Forelimb muscle (tissue), 1 donor: ENCODE data around the gene ZNF488. TPM values are rescaled to one million over a fixed set of nuclear protein-coding genes. Genes with fewer than 3 reads are reported as not detected.

Experiments
- DNase-seq: peaks from one replicate; pipeline ENCODE4 v3.0.0-alpha.2; 2013; ENCODE audit warnings: low read depth
- polyA plus RNA-seq: library from polyadenylated mRNA; unstranded; fragments of 120-200 nt; gene quantifications from one replicate; pipeline ENCODE4 v1.2.1, GENCODE V29; 2013; ENCODE audit not compliant: insufficient read length

Gene ZNF488
- polyA plus RNA-seq, 1 donor = 3.5 TPM

DNA sequence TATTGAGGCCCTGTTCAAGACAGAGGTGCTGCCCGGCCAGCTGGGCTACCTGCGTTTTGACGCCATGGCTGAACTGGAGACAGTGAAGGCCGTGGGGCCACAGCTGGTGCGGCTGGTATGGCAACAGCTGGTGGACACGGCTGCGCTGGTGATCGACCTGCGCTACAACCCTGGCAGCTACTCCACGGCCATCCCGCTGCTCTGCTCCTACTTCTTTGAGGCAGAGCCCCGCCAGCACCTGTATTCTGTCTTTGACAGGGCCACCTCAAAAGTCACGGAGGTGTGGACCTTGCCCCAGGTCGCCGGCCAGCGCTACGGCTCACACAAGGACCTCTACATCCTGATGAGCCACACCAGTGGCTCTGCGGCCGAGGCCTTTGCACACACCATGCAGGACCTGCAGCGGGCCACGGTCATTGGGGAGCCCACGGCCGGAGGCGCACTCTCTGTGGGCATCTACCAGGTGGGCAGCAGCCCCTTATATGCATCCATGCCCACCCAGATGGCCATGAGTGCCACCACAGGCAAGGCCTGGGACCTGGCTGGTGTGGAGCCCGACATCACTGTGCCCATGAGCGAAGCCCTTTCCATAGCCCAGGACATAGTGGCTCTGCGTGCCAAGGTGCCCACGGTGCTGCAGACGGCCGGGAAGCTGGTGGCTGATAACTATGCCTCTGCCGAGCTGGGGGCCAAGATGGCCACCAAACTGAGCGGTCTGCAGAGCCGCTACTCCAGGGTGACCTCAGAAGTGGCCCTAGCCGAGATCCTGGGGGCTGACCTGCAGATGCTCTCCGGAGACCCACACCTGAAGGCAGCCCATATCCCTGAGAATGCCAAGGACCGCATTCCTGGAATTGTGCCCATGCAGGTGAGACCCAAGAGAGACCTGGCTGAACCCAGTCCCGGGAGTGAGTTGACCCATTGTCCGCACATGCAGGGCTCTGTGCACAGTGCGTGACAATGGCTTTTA is 33.1 kb downstream of the ZNF488 start:
- no peak for DNase-seq

DNA sequence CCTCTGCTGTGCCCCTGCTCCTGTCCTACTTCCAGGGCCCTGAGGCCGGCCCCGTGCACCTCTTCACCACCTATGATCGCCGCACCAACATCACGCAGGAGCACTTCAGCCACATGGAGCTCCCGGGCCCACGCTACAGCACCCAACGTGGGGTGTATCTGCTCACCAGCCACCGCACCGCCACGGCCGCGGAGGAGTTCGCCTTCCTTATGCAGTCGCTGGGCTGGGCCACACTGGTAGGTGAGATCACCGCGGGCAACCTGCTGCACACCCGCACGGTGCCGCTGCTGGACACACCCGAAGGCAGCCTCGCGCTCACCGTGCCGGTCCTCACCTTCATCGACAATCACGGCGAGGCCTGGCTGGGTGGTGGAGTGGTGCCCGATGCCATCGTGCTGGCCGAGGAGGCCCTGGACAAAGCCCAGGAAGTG is 34.1 kb downstream of the ZNF488 start:
- DNase-seq = no peak

DNA sequence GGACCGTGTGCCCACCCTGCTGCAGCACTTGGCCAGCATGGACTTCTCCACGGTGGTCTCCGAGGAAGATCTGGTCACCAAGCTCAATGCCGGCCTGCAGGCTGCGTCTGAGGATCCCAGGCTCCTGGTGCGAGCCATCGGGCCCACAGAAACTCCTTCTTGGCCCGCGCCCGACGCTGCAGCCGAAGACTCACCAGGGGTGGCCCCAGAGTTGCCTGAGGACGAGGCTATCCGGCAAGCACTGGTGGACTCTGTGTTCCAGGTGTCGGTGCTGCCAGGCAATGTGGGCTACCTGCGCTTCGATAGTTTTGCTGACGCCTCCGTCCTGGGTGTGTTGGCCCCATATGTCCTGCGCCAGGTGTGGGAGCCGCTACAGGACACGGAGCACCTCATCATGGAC is 34.6 kb downstream of the ZNF488 start:
- no peak for DNase-seq

- DNase-seq = no peak
Observed at GRCh38 chr10:47348661-47349470, 35.2 kb downstream of the ZNF488 start.

DNA sequence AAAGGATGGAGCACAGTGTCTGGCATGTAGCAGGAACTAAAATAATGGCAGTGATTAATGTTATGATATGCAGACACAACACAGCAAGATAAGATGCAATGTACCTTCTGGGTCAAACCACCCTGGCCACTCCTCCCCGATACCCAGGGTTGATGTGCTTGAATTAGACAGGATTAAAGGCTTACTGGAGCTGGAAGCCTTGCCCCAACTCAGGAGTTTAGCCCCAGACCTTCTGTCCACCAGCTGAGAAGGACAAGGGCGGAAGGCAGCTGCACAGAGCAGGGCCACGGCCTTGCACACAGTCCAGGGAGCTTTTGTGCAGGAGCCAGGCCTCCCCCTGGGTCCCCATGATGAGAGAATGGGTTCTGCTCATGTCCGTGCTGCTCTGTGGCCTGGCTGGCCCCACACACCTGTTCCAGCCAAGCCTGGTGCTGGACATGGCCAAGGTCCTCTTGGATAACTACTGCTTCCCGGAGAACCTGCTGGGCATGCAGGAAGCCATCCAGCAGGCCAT is 35.9 kb downstream of the ZNF488 start, which contains the start of gene RBP3:
Gene RBP3 (plus strand): TSS at position 226 of the 514 bp plus-strand sequence. CDS start 122 bp downstream, at position 348.
- no peak for DNase-seq

DNA sequence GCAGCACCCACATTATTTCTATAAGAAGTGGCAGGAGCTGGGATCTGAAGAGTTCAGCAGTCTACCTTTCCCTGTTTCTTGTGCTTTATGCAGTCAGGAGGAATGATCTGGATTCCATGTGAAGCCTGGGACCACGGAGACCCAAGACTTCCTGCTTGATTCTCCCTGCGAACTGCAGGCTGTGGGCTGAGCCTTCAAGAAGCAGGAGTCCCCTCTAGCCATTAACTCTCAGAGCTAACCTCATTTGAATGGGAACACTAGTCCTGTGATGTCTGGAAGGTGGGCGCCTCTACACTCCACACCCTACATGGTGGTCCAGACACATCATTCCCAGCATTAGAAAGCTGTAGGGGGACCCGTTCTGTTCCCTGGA is 36.8 kb downstream of the ZNF488 start:
- DNase-seq = no peak

DNA sequence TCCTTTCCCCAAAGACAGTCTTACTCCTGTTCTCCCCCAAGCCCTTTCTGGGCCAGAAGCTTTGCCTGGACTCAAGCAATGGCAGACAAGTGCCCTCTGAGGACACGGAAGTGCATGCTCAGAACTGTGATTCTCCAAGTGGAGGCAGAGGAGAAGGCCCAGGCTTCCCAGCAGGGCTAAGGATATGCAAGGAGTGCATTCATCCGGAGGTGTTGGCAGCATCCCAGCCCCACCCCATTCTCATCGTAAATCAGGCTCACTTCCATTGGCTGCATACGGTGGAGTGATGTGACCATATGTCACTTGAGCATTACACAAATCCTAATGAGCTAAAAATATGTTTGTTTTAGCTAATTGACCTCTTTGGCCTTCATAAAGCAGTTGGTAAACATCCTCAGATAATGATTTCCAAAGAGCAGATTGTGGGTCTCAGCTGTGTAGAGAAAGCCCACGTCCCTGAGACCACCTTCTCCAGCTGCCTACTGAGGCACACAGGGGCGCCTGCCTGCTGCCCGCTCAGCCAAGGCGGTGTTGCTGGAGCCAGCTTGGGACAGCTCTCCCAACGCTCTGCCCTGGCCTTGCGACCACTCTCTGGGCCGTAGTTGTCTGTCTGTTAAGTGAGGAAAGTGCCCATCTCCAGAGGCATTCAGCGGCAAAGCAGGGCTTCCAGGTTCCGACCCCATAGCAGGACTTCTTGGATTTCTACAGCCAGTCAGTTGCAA is 37.4 kb downstream of the ZNF488 start:
- no peak for DNase-seq

- no peak for DNase-seq
Observed at GRCh38 chr10:47344996-47345870, 38.9 kb downstream of the ZNF488 start.

- DNase-seq = peak; percentile 9
Observed at GRCh38 chr10:47340608-47341170, 43.4 kb downstream of the ZNF488 start.

- no peak for DNase-seq
Observed at GRCh38 chr10:47339759-47340607, 44.1 kb downstream of the ZNF488 start.

- no peak for DNase-seq
Observed at GRCh38 chr10:47339186-47339735, 44.8 kb downstream of the ZNF488 start.

GRCh38 chr10:47337310-47337709 is 46.8 kb downstream of the ZNF488 start:
- no peak for DNase-seq

- no peak for DNase-seq
Observed at GRCh38 chr10:47336387-47337134, 47.5 kb downstream of the ZNF488 start.

- no peak for DNase-seq
Observed at GRCh38 chr10:47335906-47336305, 48.2 kb downstream of the ZNF488 start.

DNA sequence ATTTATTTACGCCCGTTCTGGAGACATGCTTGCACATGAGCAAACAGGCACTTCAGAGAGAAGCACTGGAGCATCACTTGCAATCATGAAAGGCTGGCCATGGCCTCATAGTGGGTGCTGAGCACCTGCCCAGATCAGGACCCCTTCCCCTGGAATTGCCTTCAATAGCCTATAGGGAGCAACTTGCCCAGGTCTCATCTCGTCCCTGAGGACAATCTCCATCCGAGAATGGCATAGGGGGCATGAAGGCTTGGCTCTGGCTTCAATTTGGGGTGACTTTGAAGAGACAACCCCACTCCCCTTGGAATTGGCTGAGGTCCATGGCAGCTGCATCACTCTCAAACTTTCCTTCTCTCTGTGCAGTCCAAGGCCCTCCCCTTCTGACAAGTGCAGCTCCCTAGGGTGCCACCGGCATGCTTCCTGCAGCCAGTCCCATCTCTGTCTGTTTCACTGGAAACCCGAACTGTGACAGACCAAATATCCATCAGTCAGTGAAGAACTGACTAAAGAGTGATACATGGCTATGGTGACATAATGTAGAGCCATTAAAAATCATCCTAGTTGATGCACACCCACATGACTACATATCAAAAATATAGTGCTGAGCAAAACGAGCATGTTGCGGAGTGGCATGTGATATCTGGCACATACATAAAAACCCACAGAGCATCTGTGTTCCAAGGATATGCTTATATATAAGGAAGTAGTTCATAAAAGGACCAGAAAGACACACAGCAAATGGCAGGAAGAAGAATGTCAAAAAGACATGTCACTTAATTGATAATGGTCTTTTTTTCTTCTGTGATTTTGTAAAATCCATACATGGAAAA is 49.4 kb downstream of the ZNF488 start:
- no peak for DNase-seq

DNA sequence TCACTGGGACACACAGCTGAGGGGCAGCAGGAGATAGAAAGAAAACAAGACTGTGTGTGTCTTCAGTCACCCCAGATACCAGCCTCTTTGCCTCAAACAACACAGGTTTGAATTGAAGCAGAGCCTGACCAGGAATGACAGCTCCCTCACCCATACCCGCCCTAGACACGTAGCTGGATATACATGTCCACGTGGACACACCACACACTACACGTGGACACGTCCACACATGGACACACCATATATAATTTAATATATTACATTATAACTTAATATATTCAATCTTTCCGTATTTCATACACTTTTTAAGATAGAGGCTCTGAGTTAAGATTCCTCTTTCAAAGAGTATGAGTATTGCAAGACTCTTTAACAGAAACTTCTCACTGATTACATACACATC is 50.6 kb downstream of the ZNF488 start:
- DNase-seq = no peak

DNA sequence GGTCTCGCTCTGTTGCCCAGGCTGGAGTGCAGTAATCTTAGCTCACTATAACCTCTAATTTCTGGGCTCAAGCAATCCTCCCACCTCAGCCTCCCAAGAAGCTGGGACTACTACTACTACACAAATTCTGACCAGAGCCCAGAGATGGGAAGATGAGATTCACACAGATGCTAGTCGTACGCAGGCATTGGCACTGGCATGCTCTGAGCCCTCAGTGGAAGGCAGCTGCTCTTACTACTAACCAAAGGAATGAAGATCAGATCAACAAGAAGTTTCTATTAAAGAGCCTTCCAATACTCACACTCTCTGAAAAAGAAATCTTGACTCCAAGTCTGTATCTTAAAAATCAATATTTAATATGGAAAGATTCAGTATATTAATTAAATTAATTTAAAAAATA is 51.1 kb downstream of the ZNF488 start:
- no peak for DNase-seq
